C4-2B (cell line): ENCODE results near the gene NLK.

Experiments
- H3K27ac ChIP-seq: fragments of 450-650 bp; 2 replicates; pipeline ENCODE4 v1.5.1; 2017
- CTCF ChIP-seq: fragments of 450-650 bp; conservative IDR thresholded peaks from 2 replicates; pipeline ENCODE4 v1.5.1; 2017; ENCODE audit warnings: mild to moderate bottlenecking
- ZFX ChIP-seq: fragments of 450-650 bp; IDR thresholded peaks from 2 replicates; pipeline ENCODE4 v1.6.1; 2017

NLK gene

DNA sequence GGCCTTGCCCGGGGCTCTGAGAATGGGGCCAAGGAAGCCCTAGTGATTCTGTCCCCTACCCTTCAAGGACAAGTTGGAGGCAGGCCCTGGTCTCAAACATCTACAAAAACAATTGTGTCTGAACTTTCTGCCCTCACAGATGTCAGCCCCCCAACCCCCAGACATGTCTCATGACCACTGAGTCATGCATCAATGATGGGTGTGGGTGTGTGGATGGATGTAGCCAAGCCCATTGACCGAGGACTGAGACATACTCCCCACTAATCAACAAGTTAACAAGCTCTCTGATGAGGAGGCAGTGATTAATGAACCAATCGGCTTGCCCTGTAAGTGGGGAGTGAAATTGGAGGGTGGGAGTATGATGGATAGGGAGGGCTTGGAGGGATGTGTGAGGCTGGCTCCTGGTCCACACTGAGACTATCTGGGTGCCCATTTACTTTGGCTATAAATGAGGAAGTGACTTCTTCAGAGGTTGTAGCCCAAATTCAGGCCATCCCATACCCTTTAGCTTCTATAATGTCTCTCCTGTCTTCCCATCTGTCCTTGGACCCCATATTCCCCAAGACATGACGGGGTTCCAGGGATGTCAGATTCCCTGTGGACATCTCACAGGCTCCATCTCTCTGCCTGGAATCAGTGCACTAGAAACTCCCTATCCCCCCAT is 179.4 kb downstream of the NLK start:
- TF ChIP-seq ZFX = no peak
- TF ChIP-seq CTCF = no peak
- H3K27ac ChIP-seq = no peak overlapping the region

DNA sequence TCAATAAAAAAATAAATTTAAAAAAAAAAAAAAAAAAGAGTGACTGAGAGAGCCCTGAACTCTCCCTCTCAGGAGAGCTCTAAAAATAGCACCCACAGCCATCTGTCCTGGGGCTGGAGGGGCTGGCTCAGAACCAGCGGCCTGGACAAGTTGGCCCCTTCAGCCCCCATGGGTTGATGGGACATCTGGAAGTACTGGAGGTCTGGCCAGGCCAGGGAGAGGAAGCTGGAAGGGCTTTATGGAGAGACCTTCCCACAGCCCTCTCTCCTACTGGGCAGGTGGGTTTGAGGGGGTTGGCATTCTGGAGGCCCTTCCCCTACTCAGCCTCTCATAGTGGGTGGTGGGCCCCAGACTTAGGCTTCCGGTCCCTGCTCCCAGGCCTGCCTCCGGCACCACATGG is 182.8 kb downstream of the NLK start:
- H3K27ac ChIP-seq = no peak overlapping the region
- no peak for TF ChIP-seq ZFX
- TF ChIP-seq CTCF = no peak

GRCh38 chr17:28225867-28226266 is 183.4 kb downstream of the NLK start:
- TF ChIP-seq CTCF = no peak
- TF ChIP-seq ZFX = no peak
- H3K27ac ChIP-seq = no peak overlapping the region

DNA sequence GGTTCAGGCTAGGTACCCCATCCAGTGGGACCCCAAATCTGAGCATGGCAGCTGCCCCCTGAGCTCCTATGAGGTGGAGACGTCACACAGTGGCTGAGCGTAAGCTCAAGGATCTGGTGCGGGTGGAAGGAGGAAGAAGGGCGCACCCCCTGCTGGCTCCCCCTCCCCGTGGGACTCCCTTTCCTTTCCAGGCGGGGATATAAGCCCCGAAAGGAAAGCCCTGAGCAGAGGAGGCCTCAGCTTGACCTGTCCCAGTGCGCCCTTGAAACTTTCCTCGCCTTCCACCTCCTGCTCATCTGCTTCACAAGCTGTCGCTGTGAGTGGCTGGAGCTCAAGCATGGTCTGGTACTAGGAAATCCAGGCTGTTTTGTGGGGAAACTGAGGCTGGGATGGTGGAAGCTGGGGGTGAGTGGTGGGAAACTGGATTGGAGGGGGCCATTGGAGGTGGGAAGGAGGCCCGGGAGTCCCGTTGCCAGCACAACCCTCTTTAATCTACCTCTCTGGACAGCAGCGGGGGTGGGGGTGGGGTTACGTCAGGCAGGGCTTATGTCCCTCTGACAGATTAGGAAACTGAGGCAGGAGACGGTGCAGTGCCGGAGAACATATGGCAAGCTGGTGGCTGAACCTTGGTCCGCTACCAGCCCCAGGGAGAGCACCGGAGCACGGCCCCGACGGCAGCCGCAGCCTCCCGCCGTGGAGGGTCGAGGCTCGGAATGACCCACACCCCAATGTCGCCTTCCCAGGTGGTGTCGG is 184.3 kb downstream of the NLK start:
- H3K27ac ChIP-seq = no peak overlapping the region
- TF ChIP-seq CTCF (no peak), ZFX (no peak)

GRCh38 chr17:28227316-28228108 is 185.0 kb downstream of the NLK start:
- no peak overlapping the region for H3K27ac ChIP-seq
- TF ChIP-seq CTCF (no peak), ZFX (no peak)

DNA sequence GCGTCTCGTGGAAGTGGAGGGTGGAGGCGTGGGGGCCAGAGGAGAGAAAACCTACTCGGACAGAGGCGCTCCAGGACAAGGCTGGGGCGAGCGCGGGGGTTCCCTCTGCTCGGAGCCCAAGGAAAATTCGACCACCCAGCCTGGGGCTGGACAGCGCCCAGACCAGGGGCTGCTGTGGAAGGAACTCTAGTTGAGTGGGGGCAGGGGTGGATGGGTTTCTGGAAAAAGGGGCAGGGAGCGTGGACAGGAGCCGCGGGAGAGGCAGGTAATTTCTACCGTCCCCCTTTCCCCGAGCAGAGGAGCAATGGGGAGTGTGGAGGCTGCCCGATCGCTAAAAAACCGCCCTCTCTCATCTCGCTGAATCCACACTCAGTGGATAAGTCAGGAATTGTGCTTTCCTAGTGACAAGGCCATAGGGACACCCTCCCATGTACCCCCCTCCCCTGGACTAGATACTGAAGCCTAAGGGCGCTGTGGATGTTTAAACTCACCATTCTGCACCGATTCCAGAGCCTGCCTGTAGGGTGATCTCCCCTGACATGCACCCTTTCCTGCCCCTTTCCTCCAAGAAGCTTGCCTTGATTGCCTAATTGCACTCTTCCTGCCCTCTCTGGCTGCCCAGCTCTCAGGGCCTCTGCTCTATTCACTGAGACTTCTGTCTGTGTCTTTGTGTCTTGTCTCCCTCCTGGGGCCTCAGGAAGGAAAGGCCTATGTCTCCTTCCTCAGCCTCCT is 185.8 kb downstream of the NLK start:
- no peak for TF ChIP-seq CTCF
- TF ChIP-seq ZFX = no peak
- H3K27ac ChIP-seq = no peak overlapping the region
